Fibroblast of skin of right biceps (primary cell): ENCODE data around the gene USP36.
"Not testable (repeated sequence)": the region's sequence is repeated elsewhere in the genome, so short reads cannot be mapped to it uniquely, and the experiment has no call there.

ENCODE experiments used
- DNase-seq: peaks from one replicate; pipeline ENCODE4 v3.0.0-alpha.2; 2013

USP36 gene

DNA sequence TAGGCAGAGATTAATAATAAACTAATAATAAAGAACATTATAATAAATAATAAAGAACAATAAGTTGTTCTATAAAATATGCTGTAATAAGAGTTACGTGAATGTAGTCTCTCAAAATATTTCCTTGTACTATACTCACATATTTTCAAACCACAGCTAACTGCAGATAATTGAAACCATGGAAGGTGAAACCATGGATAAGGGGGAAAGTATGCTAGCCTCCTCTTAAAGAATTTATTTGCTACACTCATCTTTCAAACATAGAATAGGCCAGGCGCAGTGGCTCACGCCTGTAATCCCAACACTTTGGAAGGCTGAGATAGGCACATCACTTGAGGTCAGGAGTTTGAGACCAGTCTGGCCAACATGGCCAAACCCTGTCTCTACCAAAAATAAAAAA, 77.1 kb downstream of the USP36 start:
- peak; percentile 85 for DNase-seq

DNA sequence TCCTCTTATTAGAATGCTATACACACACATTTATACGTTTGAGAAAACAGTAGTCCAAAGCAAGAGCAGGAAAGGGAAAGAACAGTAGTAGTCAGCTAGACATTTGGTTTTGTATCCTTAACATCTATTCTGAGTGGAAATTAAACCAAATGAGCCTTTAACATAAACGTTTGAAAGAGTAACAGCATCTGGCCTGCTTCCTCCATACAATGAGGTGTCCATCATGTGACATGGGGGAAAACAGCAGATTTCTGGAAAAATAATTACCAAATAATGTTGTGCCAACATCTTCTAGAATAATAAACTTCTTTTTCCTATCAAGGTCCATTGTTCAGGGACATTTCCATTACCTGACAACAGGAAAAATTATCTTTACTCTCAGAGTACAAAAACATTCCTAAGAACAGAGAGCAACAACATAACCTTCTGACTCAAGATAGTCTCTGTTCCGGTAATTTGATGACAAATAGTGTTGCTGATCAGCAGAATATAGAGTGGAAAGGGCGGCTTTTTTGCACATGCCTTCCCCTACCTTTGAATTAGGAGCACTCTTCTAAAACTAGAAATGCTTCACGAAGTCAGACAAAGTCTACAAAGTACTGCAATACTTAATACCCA, 78.7 kb downstream of the USP36 start:
- peak; percentile 30 for DNase-seq

DNA sequence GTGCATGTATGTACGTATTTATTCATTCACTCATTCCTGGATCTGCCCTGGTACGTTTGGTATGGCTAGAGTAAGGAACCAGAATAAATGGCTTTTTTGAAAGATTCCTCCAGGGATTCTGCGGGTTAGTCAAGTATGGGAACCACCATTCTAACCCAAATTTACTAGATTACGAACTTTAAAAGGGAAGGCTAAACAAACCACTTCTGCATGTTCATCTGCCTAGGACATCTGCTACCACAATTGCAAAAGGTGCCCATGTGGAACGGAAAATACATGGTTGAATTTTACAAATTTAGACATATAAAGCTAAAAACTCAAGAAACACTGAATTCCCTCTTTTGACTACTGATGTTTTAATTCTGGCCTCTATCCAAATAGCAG, 80.7 kb downstream of the USP36 start:
- no peak for DNase-seq

DNA sequence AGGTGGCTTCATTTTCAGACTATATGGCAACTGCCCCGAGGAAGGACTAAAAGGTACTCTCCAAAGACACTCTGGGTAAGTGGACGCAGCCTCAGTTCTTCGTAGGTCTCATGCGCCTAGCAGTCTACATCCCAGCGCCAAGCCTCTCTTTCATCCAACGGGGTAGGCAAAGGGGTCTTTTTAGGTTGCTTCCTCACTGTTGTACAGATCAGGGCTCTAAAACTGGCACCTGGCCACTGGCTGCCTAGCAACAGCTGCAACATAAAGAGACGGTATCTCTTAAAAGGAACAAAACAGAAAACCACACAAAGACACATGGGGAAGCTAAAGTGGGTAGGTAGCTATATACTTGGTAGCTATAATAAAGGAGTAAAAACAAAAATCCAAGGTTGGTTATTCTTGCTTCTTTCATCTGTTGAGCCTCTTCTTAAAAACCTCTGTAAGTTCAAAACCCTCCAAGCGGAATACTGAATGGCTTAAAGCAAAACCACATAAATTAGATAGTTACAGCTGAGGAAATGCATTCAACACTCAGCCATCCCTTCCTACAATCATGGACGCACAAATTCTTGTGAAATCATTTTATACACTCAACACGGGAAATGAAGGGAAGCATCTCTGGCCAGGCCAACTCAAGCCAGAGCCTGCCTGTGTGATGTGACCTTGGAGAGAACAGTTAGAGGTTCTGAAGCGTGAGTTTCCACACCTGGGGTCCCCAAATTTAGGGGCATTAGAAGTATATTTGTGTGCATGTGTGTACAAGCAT, 81.2 kb downstream of the USP36 start:
- DNase-seq, result peak; percentile 53

DNA sequence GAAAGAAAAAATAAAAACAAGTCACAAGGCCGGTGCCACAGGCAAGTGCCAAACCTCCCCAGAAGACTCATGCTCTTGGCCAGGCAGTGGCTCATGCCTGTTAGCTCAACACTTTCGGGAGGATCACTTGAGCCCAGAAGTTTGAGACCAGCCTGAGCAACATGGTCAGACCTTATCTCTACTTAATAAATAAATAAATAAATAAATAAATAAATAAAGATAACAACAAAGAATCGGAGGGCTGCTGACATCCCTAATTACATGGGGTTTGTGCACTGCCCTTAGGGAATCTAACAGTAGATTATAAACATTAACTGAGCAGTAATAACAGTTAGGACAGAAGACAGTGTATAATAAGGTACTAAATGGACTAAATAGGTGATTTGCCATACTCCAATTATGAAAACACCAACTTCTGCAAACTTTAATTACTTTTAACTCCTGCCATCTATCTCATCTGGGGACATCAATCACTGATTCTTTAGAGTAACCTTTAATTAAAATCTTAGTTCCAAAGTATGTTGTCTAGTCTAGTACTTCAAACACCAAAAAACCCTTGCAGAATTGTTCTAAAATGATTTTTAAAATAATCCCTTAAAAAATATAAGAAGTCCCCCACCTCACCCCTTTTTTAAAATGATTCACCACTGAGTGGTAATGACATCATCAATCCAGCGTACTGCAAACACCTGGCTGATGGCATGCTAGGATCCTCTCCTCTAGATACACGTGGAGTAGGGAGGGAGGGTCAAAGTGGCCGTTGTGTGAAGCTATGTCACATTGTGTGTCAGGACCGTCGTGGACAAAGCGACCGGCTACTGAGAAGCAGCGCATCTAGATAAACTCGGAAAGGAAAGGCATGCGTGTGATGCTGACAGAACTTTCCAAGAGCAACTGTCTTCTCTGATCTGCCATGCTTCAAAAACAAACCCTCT, 87.0 kb downstream of the USP36 start:
- no peak for DNase-seq

DNA sequence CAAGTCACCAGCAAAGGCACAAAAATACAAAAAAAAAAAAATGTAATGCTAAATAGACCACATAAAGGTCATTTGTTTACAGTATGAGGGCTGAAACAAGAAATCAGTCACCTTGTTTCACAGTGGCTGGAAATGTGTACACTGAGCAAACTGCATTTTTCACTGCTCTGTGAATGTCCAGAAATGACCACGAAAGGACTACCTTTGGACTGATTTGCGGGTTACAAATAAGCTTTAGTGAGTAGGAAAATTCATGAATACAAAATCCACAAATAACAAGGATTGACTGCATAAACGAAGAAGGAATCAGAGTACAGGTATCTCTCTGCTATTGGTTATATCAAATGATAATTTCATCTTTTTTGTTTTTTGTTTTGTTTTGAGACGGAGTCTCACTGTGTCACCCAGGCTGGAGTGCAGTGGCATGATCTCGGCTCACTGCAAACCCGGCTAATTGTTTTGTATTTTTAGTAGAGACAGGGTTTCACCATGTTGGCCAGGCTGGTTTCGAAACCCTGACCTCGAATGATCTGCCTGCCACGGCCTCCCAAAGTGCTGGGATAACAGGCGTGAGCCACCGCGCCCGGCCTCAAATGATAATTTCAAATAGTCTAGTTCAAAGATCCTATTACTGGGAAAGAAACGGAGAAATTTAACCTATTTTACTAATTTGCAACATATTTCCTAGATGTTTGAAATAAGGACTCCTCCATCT, 89.0 kb downstream of the USP36 start:
- no peak for DNase-seq

DNA sequence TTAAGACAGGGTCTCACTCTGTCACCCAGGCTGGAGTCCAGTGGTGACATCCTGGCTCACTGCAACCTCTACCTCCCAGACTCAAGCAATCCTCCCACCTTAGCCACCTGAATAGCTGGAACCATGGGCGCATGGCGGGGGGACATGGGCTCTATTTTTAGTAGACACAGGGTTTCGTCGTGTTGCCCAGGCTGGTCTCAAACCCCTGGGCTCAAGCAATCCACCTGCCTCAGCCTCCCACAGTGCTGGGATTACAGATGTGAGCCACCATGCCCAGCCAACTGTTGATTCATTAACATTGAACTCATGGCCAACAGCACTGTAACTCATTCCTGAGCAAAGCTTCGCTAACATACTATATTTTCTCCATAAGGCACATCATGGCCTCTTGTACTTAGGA, 89.6 kb downstream of the USP36 start:
- not testable (repeated sequence) for DNase-seq

DNA sequence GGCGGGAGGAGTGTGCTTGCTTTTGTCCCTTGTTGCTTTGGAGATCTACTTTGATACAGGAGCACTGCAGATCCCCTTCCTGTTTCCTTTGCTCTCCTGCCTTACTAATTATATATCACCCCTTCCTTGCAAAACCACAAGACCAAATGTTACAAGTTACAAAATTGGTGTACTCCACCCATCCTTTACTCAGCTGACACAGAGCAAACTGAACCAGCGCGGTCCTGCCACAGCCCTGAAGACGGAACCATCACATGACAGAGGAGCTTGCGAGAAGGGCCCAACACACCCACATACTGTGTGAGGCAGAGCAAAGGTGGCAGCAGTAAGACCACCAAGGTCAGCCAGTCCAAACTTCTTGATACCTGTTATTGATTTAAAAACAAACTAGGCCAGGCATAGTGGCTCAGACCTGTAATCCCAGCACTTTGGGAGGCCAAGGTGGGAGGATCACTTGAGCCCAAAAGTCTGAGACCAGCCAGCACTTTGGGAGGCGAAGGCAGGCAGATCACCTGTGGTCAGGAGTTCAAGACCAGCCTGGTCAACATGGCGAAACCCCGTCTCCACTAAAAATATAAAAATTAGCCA, 91.8 kb downstream of the USP36 start:
- peak; percentile 36 for DNase-seq

DNA sequence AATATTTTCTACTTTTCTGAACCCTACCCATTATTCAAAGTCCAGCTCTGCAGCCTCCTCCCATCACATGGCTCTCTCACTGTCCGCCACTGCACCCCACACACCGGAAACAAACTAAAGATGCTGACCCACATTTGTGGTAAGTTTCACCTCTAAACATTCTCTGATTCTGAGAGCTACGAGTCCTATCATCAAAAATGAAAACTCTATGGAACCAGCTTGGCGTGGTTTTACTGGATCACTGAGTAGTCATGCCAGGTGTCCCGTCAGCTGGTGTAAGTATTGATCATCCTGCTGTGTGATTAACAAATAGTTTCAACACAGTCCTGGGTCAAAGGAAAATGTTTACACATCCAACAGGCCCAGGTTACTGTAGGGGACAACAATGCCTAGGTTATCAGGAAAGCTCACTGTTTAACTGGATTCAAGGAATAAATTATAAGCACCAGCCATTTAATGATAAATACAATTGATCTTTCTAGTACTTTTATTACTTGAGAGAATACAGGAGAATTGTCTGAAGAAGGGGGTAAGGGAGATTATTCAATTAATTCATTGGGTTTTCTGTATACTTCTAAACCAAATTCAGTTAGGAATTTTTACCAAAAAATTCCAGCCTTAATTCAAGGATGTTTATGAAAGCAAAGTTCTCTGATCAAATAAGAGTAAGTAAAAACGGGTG, 92.4 kb downstream of the USP36 start:
- DNase-seq, result no peak

DNA sequence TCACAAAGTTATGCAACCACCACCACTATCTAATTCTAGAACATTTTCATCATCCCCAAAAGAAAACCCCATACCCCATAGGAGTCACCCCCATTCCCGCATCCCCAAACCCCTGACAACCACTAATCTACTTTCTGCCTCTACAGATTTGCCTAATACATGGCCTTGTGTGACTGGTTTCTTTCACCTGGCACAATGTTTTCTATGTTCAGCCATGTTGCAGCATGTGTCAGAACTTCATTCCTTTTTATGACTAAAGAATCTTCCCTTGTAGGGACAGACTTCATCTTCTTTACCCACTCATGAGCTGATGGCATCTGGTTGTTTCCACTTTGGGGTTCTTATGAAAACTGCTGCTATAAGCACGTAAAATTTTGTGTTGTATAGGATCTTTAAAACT, 93.1 kb downstream of the USP36 start:
- DNase-seq, result no peak

DNA sequence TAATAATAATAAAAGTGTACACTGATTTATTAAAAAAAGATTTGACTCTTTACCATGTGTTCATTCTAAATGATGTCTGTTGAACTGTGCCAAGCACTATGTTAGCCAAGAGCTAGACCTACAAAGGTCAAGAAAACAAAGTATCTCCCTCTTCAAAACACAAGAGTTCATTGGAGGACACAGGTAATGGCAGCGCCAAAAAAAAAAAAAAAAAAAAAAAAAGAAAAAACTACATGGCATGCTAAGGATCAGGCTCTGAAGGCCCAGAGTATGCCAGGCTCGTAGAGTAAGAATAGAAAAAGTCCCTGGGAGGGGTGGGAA, 93.7 kb downstream of the USP36 start:
- DNase-seq, result no peak

DNA sequence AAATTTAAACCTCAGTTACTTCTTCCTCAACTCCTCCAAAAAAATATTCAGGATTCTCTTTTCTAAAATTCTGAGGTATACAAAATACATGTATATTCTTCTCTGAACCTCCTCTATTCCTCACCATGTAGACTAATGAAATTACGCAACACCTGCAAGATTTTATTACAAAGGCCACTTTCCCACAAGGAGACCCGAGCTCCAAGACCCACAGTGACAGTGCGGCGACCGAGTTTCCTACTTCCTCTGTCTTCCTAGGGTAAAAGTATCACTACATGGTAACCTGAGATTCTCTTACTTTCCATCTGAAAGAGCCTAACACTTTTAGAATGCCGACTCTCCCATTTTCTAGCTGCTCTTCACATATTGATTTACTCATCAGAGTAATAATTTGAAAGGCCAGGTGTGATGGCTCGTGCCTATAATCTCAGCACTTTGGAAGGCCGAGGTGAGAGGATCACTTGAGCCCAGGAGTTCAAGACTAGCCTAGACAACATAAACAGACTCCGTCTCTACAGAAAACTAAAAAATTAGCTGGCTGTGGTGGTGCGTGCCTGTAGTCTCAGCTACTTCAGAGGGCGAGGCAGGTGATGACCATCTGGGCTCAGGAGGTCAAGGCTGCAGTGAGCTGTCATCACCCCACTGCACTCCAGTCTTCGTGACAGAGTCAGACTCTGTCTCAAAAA, 94.2 kb downstream of the USP36 start:
- no peak for DNase-seq
